HL-60 (cell line): Measurements from ENCODE around the gene BTBD10.

Experiments used
- GABPA ChIP-seq: IDR thresholded peaks from 2 replicates; pipeline ENCODE4 v1.6.1; 2012; ENCODE audit warnings: low read depth
- POLR2AphosphoS5 ChIP-seq: IDR thresholded peaks from 2 replicates; pipeline ENCODE4 v1.6.1; 2012; ENCODE audit warnings: low read depth
- SPI1 ChIP-seq: IDR thresholded peaks from 2 replicates; pipeline ENCODE4 v1.6.1; 2012; ENCODE audit warnings: low read depth, mild to moderate bottlenecking, borderline replicate concordance
- TF ChIP-seq, protein P1 (sequence below): IDR thresholded peaks from 2 replicates; pipeline ENCODE4 v1.6.1; 2012; ENCODE audit warnings: low read depth; ENCODE audit not compliant: insufficient replicate concordance
- TF ChIP-seq, protein P2 (sequence below): IDR thresholded peaks from one replicate; pipeline ENCODE4 v1.5.1; 2011; ENCODE audit warnings: low read length, control low read depth, inconsistent platforms; ENCODE audit not compliant: insufficient read depth

GRCh38 chr11:13446444-13446843 is 16.6 kb downstream of the BTBD10 start:
- TF ChIP-seq, protein P1, sequence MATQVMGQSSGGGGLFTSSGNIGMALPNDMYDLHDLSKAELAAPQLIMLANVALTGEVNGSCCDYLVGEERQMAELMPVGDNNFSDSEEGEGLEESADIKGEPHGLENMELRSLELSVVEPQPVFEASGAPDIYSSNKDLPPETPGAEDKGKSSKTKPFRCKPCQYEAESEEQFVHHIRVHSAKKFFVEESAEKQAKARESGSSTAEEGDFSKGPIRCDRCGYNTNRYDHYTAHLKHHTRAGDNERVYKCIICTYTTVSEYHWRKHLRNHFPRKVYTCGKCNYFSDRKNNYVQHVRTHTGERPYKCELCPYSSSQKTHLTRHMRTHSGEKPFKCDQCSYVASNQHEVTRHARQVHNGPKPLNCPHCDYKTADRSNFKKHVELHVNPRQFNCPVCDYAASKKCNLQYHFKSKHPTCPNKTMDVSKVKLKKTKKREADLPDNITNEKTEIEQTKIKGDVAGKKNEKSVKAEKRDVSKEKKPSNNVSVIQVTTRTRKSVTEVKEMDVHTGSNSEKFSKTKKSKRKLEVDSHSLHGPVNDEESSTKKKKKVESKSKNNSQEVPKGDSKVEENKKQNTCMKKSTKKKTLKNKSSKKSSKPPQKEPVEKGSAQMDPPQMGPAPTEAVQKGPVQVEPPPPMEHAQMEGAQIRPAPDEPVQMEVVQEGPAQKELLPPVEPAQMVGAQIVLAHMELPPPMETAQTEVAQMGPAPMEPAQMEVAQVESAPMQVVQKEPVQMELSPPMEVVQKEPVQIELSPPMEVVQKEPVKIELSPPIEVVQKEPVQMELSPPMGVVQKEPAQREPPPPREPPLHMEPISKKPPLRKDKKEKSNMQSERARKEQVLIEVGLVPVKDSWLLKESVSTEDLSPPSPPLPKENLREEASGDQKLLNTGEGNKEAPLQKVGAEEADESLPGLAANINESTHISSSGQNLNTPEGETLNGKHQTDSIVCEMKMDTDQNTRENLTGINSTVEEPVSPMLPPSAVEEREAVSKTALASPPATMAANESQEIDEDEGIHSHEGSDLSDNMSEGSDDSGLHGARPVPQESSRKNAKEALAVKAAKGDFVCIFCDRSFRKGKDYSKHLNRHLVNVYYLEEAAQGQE = no peak
- TF ChIP-seq, protein P2, sequence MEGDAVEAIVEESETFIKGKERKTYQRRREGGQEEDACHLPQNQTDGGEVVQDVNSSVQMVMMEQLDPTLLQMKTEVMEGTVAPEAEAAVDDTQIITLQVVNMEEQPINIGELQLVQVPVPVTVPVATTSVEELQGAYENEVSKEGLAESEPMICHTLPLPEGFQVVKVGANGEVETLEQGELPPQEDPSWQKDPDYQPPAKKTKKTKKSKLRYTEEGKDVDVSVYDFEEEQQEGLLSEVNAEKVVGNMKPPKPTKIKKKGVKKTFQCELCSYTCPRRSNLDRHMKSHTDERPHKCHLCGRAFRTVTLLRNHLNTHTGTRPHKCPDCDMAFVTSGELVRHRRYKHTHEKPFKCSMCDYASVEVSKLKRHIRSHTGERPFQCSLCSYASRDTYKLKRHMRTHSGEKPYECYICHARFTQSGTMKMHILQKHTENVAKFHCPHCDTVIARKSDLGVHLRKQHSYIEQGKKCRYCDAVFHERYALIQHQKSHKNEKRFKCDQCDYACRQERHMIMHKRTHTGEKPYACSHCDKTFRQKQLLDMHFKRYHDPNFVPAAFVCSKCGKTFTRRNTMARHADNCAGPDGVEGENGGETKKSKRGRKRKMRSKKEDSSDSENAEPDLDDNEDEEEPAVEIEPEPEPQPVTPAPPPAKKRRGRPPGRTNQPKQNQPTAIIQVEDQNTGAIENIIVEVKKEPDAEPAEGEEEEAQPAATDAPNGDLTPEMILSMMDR = no peak
- TF ChIP-seq POLR2AphosphoS5 (no peak), GABPA (no peak), SPI1 (no peak)
